Measurements from ENCODE around the gene KCNS3.

Gene KCNS3

GRCh38 chr2:17867133-17867532 is 11.3 kb upstream of the KCNS3 start:
- no peak overlapping the region for H2AFZ ChIP-seq (ENCODE audit: low read length)
- no peaks in the 10 kb centered on the region for H3K9me2 ChIP-seq (ENCODE audit: low read depth, low read length)
- H3K9ac ChIP-seq (ENCODE audit: low read length): no peak overlapping the region
- no peaks in the 10 kb centered on the region for H3K36me3 ChIP-seq (ENCODE audit: insufficient read depth, low read length)
- no peaks in the 10 kb centered on the region for H3K9me3 ChIP-seq (ENCODE audit: low read length)
- H3K4me1 ChIP-seq (ENCODE audit: insufficient read depth, low read length, severe bottlenecking): no peaks in the 10 kb centered on the region
- TF ChIP-seq EZH2 (IDR thresholded peaks at IDR 0.05; ENCODE audit: borderline replicate concordance, low read length) (no peak), CTCF (IDR thresholded peaks at IDR 0.05; ENCODE audit: low read length) (no peak)
- H3K79me2 ChIP-seq (ENCODE audit: insufficient read depth, low read length): no peaks in the 10 kb centered on the region
- no peak overlapping the region for H3K4me3 ChIP-seq (ENCODE audit: low read depth, low read length, poor library complexity, severe bottlenecking)
- no peak overlapping the region for H3K4me2 ChIP-seq (ENCODE audit: low read length)
- no peaks in the 10 kb centered on the region for H3F3A ChIP-seq (ENCODE audit: insufficient read depth, low read length)
- no peaks in the 10 kb centered on the region for H4K20me1 ChIP-seq (ENCODE audit: insufficient read depth, low read length)
- H3K27ac ChIP-seq (ENCODE audit: low read depth, low read length, poor library complexity, severe bottlenecking): no peak overlapping the region
- H3K27me3 ChIP-seq (ENCODE audit: insufficient read depth, low read length): 0 out of 2 replicates have a peak, but pooled peaks cover 4% of the 10 kb centered on the region

GRCh38 chr2:17869128-17869527 is 9.3 kb upstream of the KCNS3 start:
- no peaks in the 10 kb centered on the region for H3K9me3 ChIP-seq (ENCODE audit: low read length)
- 0 out of 2 replicates have a peak, but pooled peaks cover 4% of the 10 kb centered on the region for H3K27me3 ChIP-seq (ENCODE audit: insufficient read depth, low read length)
- H3K4me3 ChIP-seq (ENCODE audit: low read depth, low read length, poor library complexity, severe bottlenecking): no peak overlapping the region
- H3K4me2 ChIP-seq (ENCODE audit: low read length): no peak overlapping the region
- no peak overlapping the region for H3K27ac ChIP-seq (ENCODE audit: low read depth, low read length, poor library complexity, severe bottlenecking)
- no peaks in the 10 kb centered on the region for H4K20me1 ChIP-seq (ENCODE audit: insufficient read depth, low read length)
- no peaks in the 10 kb centered on the region for H3K9me2 ChIP-seq (ENCODE audit: low read depth, low read length)
- no peak for TF ChIP-seq CTCF (IDR thresholded peaks at IDR 0.05; ENCODE audit: low read length)
- no peak for TF ChIP-seq EZH2 (IDR thresholded peaks at IDR 0.05; ENCODE audit: borderline replicate concordance, low read length)
- H3F3A ChIP-seq (ENCODE audit: insufficient read depth, low read length): no peaks in the 10 kb centered on the region
- no peak overlapping the region for H3K9ac ChIP-seq (ENCODE audit: low read length)
- no peaks in the 10 kb centered on the region for H3K36me3 ChIP-seq (ENCODE audit: insufficient read depth, low read length)
- no peak overlapping the region for H2AFZ ChIP-seq (ENCODE audit: low read length)
- H3K79me2 ChIP-seq (ENCODE audit: insufficient read depth, low read length): no peaks in the 10 kb centered on the region
- H3K4me1 ChIP-seq (ENCODE audit: insufficient read depth, low read length, severe bottlenecking): no peaks in the 10 kb centered on the region

DNA sequence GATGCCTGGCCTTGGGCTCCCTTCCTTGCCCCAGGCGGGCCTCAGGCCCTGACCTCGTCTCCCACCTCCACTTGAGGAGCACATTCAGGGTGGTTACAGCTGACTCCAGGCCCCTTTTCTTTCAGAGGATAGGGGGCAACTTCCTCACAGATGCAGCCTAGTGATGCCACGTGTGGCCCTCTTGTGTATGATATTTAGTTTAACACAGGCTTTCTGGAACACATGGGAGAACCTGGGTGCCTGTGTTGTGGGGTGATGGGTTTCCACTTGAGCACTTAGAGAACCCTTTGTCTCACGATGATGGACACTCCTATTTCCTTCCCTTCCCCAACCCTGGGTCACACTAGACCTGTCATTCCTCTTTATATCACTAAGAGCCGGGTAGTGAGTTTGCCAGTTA is 6.8 kb upstream of the KCNS3 start:
- no peak for TF ChIP-seq CTCF (IDR thresholded peaks at IDR 0.05; ENCODE audit: low read length)
- TF ChIP-seq EZH2 (IDR thresholded peaks at IDR 0.05; ENCODE audit: borderline replicate concordance, low read length): no peak
- Histone ChIP-seq H3K9me2 (ENCODE audit: low read depth, low read length) (no peaks in the 10 kb centered on the region), H3K4me3 (ENCODE audit: low read depth, low read length, poor library complexity, severe bottlenecking) (no peak overlapping the region), H3K27me3 (ENCODE audit: insufficient read depth, low read length) (0 out of 2 replicates have a peak, but pooled peaks cover 4% of the 10 kb centered on the region), H4K20me1 (ENCODE audit: insufficient read depth, low read length) (no peaks in the 10 kb centered on the region), H3K4me1 (ENCODE audit: insufficient read depth, low read length, severe bottlenecking) (no peaks in the 10 kb centered on the region), H3K79me2 (ENCODE audit: insufficient read depth, low read length) (no peaks in the 10 kb centered on the region), H3K27ac (ENCODE audit: low read depth, low read length, poor library complexity, severe bottlenecking) (no peak overlapping the region), H3K9ac (ENCODE audit: low read length) (no peak overlapping the region), H3F3A (ENCODE audit: insufficient read depth, low read length) (no peaks in the 10 kb centered on the region), H3K36me3 (ENCODE audit: insufficient read depth, low read length) (no peaks in the 10 kb centered on the region), H2AFZ (ENCODE audit: low read length) (no peak overlapping the region), H3K9me3 (ENCODE audit: low read length) (no peaks in the 10 kb centered on the region), H3K4me2 (ENCODE audit: low read length) (no peak overlapping the region)
